Activated T-cell treated with anti-CD3 and anti-CD28 coated beads for 4 hours (primary cell): ENCODE measurements around the gene TIMM8B.
"Not testable (repeated sequence)": the region's sequence is repeated elsewhere in the genome, so short reads cannot be mapped to it uniquely, and the experiment has no call there.

Source experiments
- DNase-seq: peaks from one replicate; pipeline ENCODE4 v3.0.0-alpha.2; 2020

TIMM8B gene

GRCh38 chr11:112086422-112087191 lies at the start of gene TIMM8B, which contains the start of gene SDHD:
Gene TIMM8B (minus strand): TSS chr11:112086756. CDS start chr11:112086723, 33 bp downstream.
Gene SDHD (plus strand): TSS chr11:112086873. CDS start chr11:112086908, 35 bp downstream.
- DNase-seq, result peak; percentile 92

- no peak for DNase-seq
Measured at GRCh38 chr11:112134473-112134872, 47.9 kb upstream of the TIMM8B start.

GRCh38 chr11:112132737-112133136 lies 46.2 kb upstream of the TIMM8B start:
- DNase-seq, result no peak

- no peak for DNase-seq
Measured at GRCh38 chr11:112129656-112130055, 43.1 kb upstream of the TIMM8B start.

GRCh38 chr11:112128483-112129121 lies 42.0 kb upstream of the TIMM8B start:
- DNase-seq, result no peak

GRCh38 chr11:112127056-112127455 lies 40.5 kb upstream of the TIMM8B start:
- DNase-seq, result no peak

GRCh38 chr11:112123129-112123528 lies 36.6 kb upstream of the TIMM8B start:
- DNase-seq, result no peak

- DNase-seq, result no peak
Measured at GRCh38 chr11:112121981-112122615, 35.5 kb upstream of the TIMM8B start.

- DNase-seq, result no peak
Measured at GRCh38 chr11:112118176-112118575, 31.6 kb upstream of the TIMM8B start.

- DNase-seq, result no peak
Measured at GRCh38 chr11:112115386-112115785, 28.8 kb upstream of the TIMM8B start.

GRCh38 chr11:112114460-112114859 lies 27.9 kb upstream of the TIMM8B start:
- DNase-seq, result no peak

- no peak for DNase-seq
Measured at GRCh38 chr11:112113539-112114457, 27.2 kb upstream of the TIMM8B start.

- no peak for DNase-seq
Measured at GRCh38 chr11:112106070-112106469, 19.5 kb upstream of the TIMM8B start.

GRCh38 chr11:112103446-112103845 lies 16.9 kb upstream of the TIMM8B start:
- no peak for DNase-seq

GRCh38 chr11:112100462-112100861 lies 13.9 kb upstream of the TIMM8B start:
- DNase-seq, result no peak

GRCh38 chr11:112097734-112098528 lies 11.4 kb upstream of the TIMM8B start:
- DNase-seq, result no peak

- DNase-seq, result no peak
Measured at GRCh38 chr11:112096194-112096593, 9.6 kb upstream of the TIMM8B start.

GRCh38 chr11:112095302-112095701 lies 8.7 kb upstream of the TIMM8B start:
- not testable (repeated sequence) for DNase-seq

GRCh38 chr11:112087212-112087611 lies 656 bp upstream of the TIMM8B start:
- no peak for DNase-seq

- DNase-seq, result peak; percentile 24
Measured at GRCh38 chr11:112085822-112086421, 634 bp downstream of the TIMM8B start.

GRCh38 chr11:112082729-112083128 lies 3.8 kb downstream of the TIMM8B start:
- DNase-seq, result no peak
